RPMI7951 (cell line): ENCODE measurements around the gene DUSP10. TPM values are rescaled to one million over a fixed set of nuclear protein-coding genes. Genes with fewer than 3 reads are reported as not detected.

Experiments used
- DNase-seq: peaks from one replicate; pipeline ENCODE4 v3.0.0-alpha.2; 2012; ENCODE audit warnings: low read depth
- total RNA-seq: library from RNA; depleted of rRNA; stranded (reverse); fragments of >200 nt; shearing (Covaris generic); gene quantifications from 2 replicates; pipeline ENCODE4 v1.2.3, GENCODE V29; 2014

The DUSP10 gene
- total RNA-seq, 1 experiment from 2014 or later: 35.1 TPM

- no peak for DNase-seq
Observed at GRCh38 chr1:221696027-221696426, 45.9 kb downstream of the DUSP10 start.

DNA sequence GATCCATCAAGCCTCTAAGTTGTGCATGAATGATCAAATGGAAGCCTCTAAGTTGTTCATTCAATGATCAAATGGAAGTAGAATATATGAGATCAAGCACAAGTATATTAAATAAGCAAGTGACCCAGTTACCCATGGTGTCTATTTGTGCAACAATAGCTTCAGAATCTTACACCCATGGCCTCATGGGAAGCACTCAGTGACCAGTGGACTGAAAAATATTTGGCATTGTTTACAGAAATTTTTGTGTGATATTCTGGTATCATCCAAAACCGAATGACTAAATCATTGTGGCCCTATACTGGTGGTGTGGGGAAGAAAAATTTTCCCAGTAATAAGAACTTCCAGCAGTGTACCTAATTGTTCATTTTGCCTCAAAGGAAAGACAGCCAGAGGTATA, 46.6 kb downstream of the DUSP10 start:
- DNase-seq: no peak

DNA sequence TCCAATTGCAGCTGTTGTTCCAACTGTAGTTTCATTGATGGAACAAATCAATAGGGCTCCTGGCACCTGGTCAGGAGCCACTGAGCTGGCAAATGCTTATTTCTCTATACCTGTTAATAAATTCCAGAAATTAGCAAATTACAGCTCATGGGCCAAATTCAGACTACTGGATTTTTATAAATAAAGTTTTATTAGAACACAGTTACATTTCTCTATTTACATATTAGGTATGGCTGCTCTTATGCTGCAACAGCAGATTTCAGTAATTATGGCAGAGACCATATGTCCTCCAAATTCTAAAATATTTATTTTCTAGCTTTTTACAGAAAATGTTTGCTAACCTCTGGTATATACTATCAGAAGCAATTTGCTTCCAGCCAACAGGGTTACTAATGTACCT, 47.8 kb downstream of the DUSP10 start:
- no peak for DNase-seq

- no peak for DNase-seq
Observed at GRCh38 chr1:221693087-221693486, 48.8 kb downstream of the DUSP10 start.

- no peak for DNase-seq
Observed at GRCh38 chr1:221692643-221693042, 49.2 kb downstream of the DUSP10 start.

GRCh38 chr1:221691261-221691660, 50.6 kb downstream of the DUSP10 start:
- DNase-seq: no peak

GRCh38 chr1:221690858-221691257, 51.0 kb downstream of the DUSP10 start:
- DNase-seq: no peak

DNA sequence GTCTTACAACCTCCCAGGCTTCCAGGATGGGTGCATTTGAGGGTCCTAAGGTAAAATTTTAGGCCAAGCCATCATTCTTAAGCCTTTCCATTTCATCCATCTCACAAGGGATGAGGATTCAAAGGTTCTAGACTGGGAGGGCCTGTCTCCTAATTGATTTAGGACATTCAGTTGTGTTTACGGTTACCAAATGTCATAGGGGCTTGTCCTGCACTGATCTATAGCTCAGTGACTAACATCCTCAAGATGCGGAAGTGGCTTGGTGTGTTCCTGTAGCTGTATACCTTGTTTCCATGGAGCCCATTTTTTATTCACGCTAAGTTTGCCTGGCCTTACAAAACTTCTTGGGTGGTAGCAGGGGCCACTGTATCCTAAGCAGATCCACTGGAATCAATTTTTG, 52.8 kb downstream of the DUSP10 start:
- DNase-seq: no peak

- DNase-seq: no peak
Observed at GRCh38 chr1:221688488-221688843, 53.4 kb downstream of the DUSP10 start.

- DNase-seq: no peak
Observed at GRCh38 chr1:221687836-221688487, 53.9 kb downstream of the DUSP10 start.

DNA sequence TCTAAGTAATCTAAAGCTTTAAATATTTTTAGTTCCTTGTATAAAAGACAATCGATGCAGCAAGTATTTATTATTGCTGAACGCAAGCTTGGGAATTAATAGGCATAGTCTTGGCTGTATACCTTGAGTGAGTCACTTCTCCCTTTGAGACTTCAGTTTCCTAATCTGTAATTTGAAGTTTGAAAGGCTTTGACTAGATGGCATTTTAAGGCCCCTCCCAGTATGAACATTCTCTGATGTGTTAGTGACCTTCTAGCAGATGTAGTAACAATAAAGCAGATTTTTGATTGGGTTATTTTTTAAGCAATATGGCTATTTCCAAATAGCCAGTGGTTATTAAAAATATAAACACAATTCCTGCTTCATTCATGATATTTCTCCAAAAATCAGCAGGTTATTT, 58.2 kb downstream of the DUSP10 start:
- DNase-seq: no peak

DNA sequence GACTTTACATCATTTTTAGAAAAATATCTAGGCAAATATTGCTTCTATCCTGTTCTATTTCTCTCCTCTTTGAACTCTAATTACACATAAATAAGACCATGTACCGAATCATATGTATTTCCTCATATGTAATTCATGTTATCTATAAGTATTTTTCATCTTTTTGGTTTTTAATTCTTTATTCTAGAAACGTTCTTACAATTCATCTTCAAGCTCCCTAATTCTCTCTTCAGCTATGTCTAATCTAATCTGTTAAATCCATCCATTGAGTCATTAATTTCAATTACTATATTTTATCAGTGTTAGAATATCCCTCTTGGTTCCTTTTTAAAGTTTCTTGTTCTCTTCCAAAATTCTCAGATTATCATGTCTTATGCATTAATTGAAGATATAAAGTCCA, 61.8 kb downstream of the DUSP10 start:
- no peak for DNase-seq

GRCh38 chr1:221678014-221678413, 63.9 kb downstream of the DUSP10 start:
- no peak for DNase-seq

- DNase-seq: no peak
Observed at GRCh38 chr1:221675880-221676800, 65.7 kb downstream of the DUSP10 start.

GRCh38 chr1:221672965-221673364, 68.9 kb downstream of the DUSP10 start:
- DNase-seq: no peak

DNA sequence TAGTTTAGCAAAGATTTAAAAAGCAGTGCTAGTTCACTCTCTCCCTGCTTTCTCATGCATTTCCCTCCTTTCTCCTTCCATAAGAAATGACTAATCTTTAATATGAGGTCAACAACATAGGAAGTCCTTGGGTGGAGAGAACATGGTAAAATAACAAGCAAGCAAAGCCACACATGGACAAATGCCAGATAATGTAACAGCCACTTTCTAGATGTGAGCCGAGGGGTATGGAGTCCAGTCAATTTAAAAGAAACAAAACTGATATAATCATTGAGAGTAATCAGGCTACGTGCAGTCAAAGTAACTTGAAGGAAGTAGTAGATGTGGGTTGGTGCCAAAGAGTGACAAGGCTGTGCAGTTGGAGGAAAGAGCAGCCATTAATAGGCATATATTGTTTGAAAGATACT, 69.6 kb downstream of the DUSP10 start:
- peak; percentile 76 for DNase-seq

DNA sequence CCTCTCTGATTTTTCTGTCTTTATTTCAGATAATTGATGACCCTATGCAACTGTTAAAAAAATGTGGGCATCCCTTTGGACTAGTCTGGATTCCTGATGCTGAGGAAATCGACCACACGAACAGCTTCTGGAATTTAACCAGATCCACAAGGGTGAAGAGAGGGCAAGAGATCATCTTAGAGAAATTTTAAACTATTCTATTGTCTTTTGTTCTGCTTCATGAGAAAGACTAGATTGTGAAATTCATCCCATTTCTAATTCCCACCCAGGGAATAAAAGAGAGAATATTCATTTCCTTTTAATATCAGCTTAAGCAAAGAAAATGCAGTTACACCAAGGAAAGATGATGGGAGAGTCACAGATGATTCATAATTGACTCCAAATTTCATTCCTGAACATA, 71.8 kb downstream of the DUSP10 start:
- DNase-seq: peak; percentile 63

GRCh38 chr1:221669441-221669840, 72.4 kb downstream of the DUSP10 start:
- no peak for DNase-seq

DNA sequence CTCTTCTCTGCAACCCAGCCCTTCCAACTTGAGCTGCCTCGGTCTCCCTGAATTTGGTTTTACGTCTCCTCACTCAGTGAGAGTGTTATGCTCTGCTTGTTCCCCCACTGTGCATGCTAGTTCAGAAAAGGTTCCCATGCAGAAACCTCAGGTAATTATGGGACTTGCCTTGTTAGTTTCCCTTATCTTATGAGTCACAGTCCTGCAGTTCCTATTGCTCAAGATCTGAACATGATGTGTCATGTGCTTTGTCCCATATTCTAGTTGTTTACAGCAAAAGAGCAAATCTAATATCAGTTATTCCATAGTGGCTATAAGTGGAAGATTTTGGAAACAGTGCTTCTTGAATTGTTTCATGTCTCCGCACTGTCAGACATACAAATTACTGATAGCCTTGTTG, 74.4 kb downstream of the DUSP10 start:
- peak; percentile 67 for DNase-seq

GRCh38 chr1:221664253-221664652, 77.6 kb downstream of the DUSP10 start:
- DNase-seq: no peak

- no peak for DNase-seq
Observed at GRCh38 chr1:221663321-221663720, 78.6 kb downstream of the DUSP10 start.

DNA sequence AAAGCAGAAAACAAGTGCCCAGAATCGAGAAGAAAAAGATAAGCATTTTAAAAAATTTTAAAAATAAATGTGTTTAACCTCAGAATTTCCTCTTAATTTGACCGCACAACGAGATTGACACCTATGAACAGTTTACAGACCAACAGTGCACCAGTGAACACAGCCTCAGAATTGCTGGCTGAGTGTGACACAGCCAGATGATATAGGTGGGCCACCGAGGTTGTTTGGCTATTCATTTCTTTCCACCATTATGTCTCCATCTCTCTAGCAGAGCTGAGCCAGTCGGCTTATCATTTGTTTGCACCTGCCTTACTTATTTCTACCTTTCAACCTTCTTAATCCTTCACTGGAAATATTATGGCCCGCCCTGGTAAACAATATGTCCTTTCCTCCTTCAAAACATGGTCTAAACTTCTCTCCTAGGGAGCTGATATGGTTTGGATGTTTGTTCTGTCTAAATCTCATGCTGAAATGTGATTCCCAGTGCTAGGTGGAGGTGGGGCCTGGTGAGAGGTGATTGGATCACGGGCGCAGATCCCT, 86.1 kb downstream of the DUSP10 start:
- DNase-seq: no peak
